Liver (tissue), 9 donors: Measurements from ENCODE around the gene MCMBP. TPM values are rescaled to one million over a fixed set of nuclear protein-coding genes. Genes with fewer than 3 reads are reported as not detected.
"Not testable (repeated sequence)": the region's sequence is repeated elsewhere in the genome, so short reads cannot be mapped to it uniquely, and the experiment has no call there.

Source experiments
- DNase-seq: peaks from one replicate; pipeline ENCODE4 v3.0.0-alpha.2; 2017; ENCODE audit warnings: low spot score
- H3K27ac ChIP-seq, 2 donors: one replicate each; pipeline ENCODE4 v1.7.0; 2013; ENCODE audit warnings: inconsistent platforms in 2 of 2, low read length in 2 of 2, control low read depth in 1 of 2, low read depth in 1 of 2, mild to moderate bottlenecking in 1 of 2
- H3K27me3 ChIP-seq, 4 donors: one replicate each; pipeline versions ENCODE4 v1.6.1 to v1.7.0; 2013; ENCODE audit warnings: low read length in 3 of 4, inconsistent platforms in 1 of 4, mild to moderate bottlenecking in 1 of 4, moderate library complexity in 1 of 4; ENCODE audit not compliant: control insufficient read depth in 4 of 4, insufficient read depth in 4 of 4
- H3K36me3 ChIP-seq, 4 donors: one replicate each; pipeline versions ENCODE4 v1.6.1 to v1.7.0; 2013; ENCODE audit warnings: low read length in 3 of 4, mild to moderate bottlenecking in 3 of 4, low read depth in 1 of 4, moderate library complexity in 1 of 4; ENCODE audit not compliant: control insufficient read depth in 4 of 4, insufficient read depth in 3 of 4
- H3K4me1 ChIP-seq, 4 donors: one replicate each; pipeline versions ENCODE4 v1.6.1 to v1.7.0; 2013; ENCODE audit warnings: low read length in 3 of 4, mild to moderate bottlenecking in 3 of 4, moderate library complexity in 1 of 4; ENCODE audit not compliant: control insufficient read depth in 4 of 4, insufficient read depth in 4 of 4
- H3K4me3 ChIP-seq, 3 donors: one replicate each; pipeline versions ENCODE4 v1.6.1 to v1.7.0; 2013; ENCODE audit warnings: low read length in 3 of 3, control low read depth in 1 of 3, low read depth in 1 of 3, mild to moderate bottlenecking in 1 of 3
- H3K9ac ChIP-seq, 2 donors: one replicate each; pipeline ENCODE4 v1.7.0; 2013; ENCODE audit warnings: low read length in 2 of 2, mild to moderate bottlenecking in 2 of 2, moderate library complexity in 2 of 2, control low read depth in 1 of 2, low read depth in 1 of 2
- H3K9me3 ChIP-seq, 4 donors: one replicate each; pipeline versions ENCODE4 v1.6.1 to v1.7.0; 2013; ENCODE audit warnings: low read length in 3 of 4; ENCODE audit not compliant: control insufficient read depth in 4 of 4
- FOXA1 ChIP-seq: IDR thresholded peaks from 2 replicates; pipeline ENCODE4 v1.6.1; 2016; ENCODE audit warnings: antibody characterized with exemption
- GABPA ChIP-seq, 2 donors: IDR thresholded peaks in 1 of 2; conservative IDR thresholded peaks in 1 of 2; 2 replicates each; pipeline ENCODE4 v1.6.1; 2016; ENCODE audit warnings: antibody characterized with exemption in 2 of 2, mild to moderate bottlenecking in 1 of 2, moderate library complexity in 1 of 2
- HNF4A ChIP-seq, 2 donors: conservative IDR thresholded peaks; 2 replicates each; pipeline ENCODE4 v1.6.1; 2016; ENCODE audit warnings: antibody characterized with exemption in 2 of 2, mild to moderate bottlenecking in 2 of 2
- NR2F2 ChIP-seq: IDR thresholded peaks from 2 replicates; pipeline ENCODE4 v1.6.1; 2016; ENCODE audit warnings: antibody characterized with exemption
- RAD21 ChIP-seq, 2 donors: IDR thresholded peaks; 2 replicates each; pipeline ENCODE4 v1.6.1; 2016; ENCODE audit warnings: antibody characterized with exemption in 2 of 2, mild to moderate bottlenecking in 2 of 2
- RXRA ChIP-seq, 2 donors: IDR thresholded peaks; 2 replicates each; pipeline ENCODE4 v1.6.1; 2017 to 2018; ENCODE audit warnings: antibody characterized with exemption in 2 of 2, mild to moderate bottlenecking in 1 of 2
- TAF1 ChIP-seq: conservative IDR thresholded peaks from 2 replicates; pipeline ENCODE4 v1.6.1; 2016; ENCODE audit warnings: antibody characterized with exemption, mild to moderate bottlenecking
- ZBTB33 ChIP-seq: IDR thresholded peaks from 2 replicates; pipeline ENCODE4 v1.6.1; 2016; ENCODE audit warnings: antibody characterized with exemption
- WGBS: extraction: QIAGEN DNeasy Blood & Tissue Kit; methylation state at CpG from one replicate; pipeline ENCODE4 v1.1.7; 2013; 5-methylcytosine and 5-hydroxymethylcytosine counted together
- polyA plus RNA-seq, 2 donors: library from polyadenylated mRNA; stranded (reverse) in 1 of 2; unstranded in 1 of 2; fragments of 200-250 nt in 1 of 2; fragments of >200 nt in 1 of 2; fragmentation: Nextera tagmentation in 1 of 2; extraction: Ambion mirVana in 1 of 2; gene quantifications; one replicate each; pipeline versions ENCODE4 v1.2.1 to v1.2.3, GENCODE V29; 2013 to 2015
- total RNA-seq, 2 donors: library from RNA; depleted of rRNA; stranded (reverse); fragments of >200 nt; gene quantifications; one replicate each; pipeline ENCODE4 v1.2.3, GENCODE V29; 2014
- TF ChIP-seq, protein P1 (sequence below): IDR thresholded peaks from 2 replicates; pipeline ENCODE4 v1.6.1; 2016; ENCODE audit warnings: antibody characterized with exemption, mild to moderate bottlenecking
- donor health status: healthy.
- donor health status: healthy.
- donor health status: healthy.
- donor health status: healthy.
- donor health status: healthy.

MCMBP gene
- total and polyA plus RNA-seq, 4 donors, result 6.1 to 23.2 (median 17.3) TPM

DNA sequence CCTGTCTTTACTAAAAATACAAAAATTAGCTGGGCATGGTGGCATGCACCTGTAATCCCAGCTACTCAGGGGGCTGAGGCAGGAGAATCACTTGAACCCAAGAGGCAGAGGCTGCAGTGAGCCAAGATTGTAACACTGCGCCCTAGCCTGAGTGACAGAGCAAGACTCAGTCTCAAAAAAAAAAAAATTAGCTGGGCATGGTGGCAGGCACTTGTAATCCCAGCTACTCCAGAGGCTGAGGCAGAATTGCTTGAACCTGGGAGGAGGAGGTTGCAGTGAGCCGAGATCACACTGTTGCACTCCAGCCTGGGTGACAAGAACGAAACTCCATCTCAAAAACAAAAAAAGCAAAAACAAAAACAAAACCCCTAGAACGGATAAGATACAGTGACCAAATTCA lies 3.2 kb downstream of the MCMBP start:
- not testable (repeated sequence) for H3K27ac ChIP-seq, DNase-seq, H3K4me3 ChIP-seq, H3K9me3 ChIP-seq, H3K9ac ChIP-seq, H3K36me3 ChIP-seq, H3K27me3 ChIP-seq
- 83% methylated on average over 4 of the region's 4 CpGs for WGBS
- peaks cover 0 to 21% (median 12%) of the 10 kb centered on the region in 4 donors for H3K4me1 ChIP-seq

DNA sequence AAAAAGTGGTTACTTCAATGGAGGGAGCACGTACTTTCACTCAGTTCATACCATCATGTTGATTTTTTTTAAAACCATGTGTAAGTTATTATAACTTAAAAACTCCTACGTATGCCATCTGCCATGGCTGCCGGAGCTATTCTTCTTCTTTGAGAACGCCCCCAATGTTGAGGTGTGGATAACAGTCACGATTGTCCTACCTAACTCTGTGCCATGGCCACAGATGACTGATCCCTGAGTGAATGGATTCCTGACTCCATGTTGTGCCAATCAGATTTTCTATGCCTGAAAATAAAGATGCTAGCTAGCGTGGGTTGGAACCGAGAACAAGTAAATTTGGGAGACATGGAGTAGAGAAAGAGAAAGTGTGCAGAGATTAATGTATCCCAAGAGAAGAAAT lies 5.3 kb downstream of the MCMBP start:
- peaks cover 0 to 13% (median 8%) of the 10 kb centered on the region in 4 donors for H3K4me1 ChIP-seq
- no peak overlapping the region for H3K9ac ChIP-seq
- TF ChIP-seq TAF1 (no peak), NR2F2 (no peak), RXRA (IDR thresholded peaks at IDR 0.05) (no peak), GABPA (IDR thresholded peaks at IDR 0.05 in 1 of 2, conservative IDR thresholded peaks at IDR 0.05 in 1 of 2) (no peak), RAD21 (IDR thresholded peaks at IDR 0.05) (no peak)
- TF ChIP-seq, protein P1, sequence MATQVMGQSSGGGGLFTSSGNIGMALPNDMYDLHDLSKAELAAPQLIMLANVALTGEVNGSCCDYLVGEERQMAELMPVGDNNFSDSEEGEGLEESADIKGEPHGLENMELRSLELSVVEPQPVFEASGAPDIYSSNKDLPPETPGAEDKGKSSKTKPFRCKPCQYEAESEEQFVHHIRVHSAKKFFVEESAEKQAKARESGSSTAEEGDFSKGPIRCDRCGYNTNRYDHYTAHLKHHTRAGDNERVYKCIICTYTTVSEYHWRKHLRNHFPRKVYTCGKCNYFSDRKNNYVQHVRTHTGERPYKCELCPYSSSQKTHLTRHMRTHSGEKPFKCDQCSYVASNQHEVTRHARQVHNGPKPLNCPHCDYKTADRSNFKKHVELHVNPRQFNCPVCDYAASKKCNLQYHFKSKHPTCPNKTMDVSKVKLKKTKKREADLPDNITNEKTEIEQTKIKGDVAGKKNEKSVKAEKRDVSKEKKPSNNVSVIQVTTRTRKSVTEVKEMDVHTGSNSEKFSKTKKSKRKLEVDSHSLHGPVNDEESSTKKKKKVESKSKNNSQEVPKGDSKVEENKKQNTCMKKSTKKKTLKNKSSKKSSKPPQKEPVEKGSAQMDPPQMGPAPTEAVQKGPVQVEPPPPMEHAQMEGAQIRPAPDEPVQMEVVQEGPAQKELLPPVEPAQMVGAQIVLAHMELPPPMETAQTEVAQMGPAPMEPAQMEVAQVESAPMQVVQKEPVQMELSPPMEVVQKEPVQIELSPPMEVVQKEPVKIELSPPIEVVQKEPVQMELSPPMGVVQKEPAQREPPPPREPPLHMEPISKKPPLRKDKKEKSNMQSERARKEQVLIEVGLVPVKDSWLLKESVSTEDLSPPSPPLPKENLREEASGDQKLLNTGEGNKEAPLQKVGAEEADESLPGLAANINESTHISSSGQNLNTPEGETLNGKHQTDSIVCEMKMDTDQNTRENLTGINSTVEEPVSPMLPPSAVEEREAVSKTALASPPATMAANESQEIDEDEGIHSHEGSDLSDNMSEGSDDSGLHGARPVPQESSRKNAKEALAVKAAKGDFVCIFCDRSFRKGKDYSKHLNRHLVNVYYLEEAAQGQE, result no peak
- peaks cover 0 to 2% (median 0%) of the 10 kb centered on the region in 4 donors for H3K36me3 ChIP-seq
- H3K4me3 ChIP-seq, result no peak overlapping the region
- 93% methylated on average over 7 of the region's 7 CpGs for WGBS
- no peak for DNase-seq
- H3K27ac ChIP-seq, result no peak overlapping the region
- no peaks in the 10 kb centered on the region for H3K9me3 ChIP-seq
- H3K27me3 ChIP-seq, result no peaks in the 10 kb centered on the region

- no peak overlapping the region for H3K4me3 ChIP-seq
- H3K9ac ChIP-seq, result no peak overlapping the region
- no peak overlapping the region for H3K27ac ChIP-seq
- H3K36me3 ChIP-seq, result peaks cover 0 to 2% (median 0%) of the 10 kb centered on the region in 4 donors
- H3K9me3 ChIP-seq, result no peaks in the 10 kb centered on the region
- 93% methylated on average over 6 of the region's 6 CpGs for WGBS
- no peak for TF ChIP-seq RAD21 (IDR thresholded peaks at IDR 0.05)
- TF ChIP-seq HNF4A (conservative IDR thresholded peaks at IDR 0.05), result no peak
- no peak for TF ChIP-seq FOXA1
- H3K4me1 ChIP-seq, result peaks cover 0 to 5% (median under 1%) of the 10 kb centered on the region in 4 donors
- no peak for DNase-seq
- no peaks in the 10 kb centered on the region for H3K27me3 ChIP-seq
These were observed 6.9 kb downstream of the MCMBP start for GRCh38 chr10:119865699-119866240.

- no peak overlapping the region for H3K27ac ChIP-seq
- no peaks in the 10 kb centered on the region for H3K27me3 ChIP-seq
- no peak overlapping the region for H3K9ac ChIP-seq
- 61% methylated on average over 4 of the region's 4 CpGs for whole genome bisulfite sequencing
- TF ChIP-seq HNF4A (conservative IDR thresholded peaks at IDR 0.05), result no peak
- TF ChIP-seq RAD21 (IDR thresholded peaks at IDR 0.05), result no peak
- no peak for TF ChIP-seq ZBTB33
- H3K36me3 ChIP-seq, result peaks cover 0 to 2% (median 0%) of the 10 kb centered on the region in 4 donors
- DNase-seq, result no peak
- H3K4me3 ChIP-seq, result no peak overlapping the region
- H3K9me3 ChIP-seq, result no peaks in the 10 kb centered on the region
- H3K4me1 ChIP-seq, result peaks cover 0 to 3% (median 0%) of the 10 kb centered on the region in 4 donors
These were observed 8.6 kb downstream of the MCMBP start for GRCh38 chr10:119863951-119864565.
